ENCODE results near the gene COX18.
A peak's percentile ranks its signal among the peaks of the same experiment; 100 is the strongest.

Gene COX18

GRCh38 chr4:73053076-73053475 is 16.4 kb downstream of the COX18 start:
- DNase-seq (ENCODE audit: low spot score): no peak

GRCh38 chr4:73051625-73052024 is 17.9 kb downstream of the COX18 start:
- no peak for DNase-seq (ENCODE audit: low spot score)

- DNase-seq (ENCODE audit: low spot score): no peak
Observed at GRCh38 chr4:73045879-73046278, 23.6 kb downstream of the COX18 start.

GRCh38 chr4:73037057-73037456 is 32.5 kb downstream of the COX18 start:
- no peak for DNase-seq (ENCODE audit: low spot score)

GRCh38 chr4:73036123-73036522 is 33.4 kb downstream of the COX18 start:
- DNase-seq (ENCODE audit: low spot score): no peak

GRCh38 chr4:73034896-73035295 is 34.6 kb downstream of the COX18 start:
- no peak for DNase-seq (ENCODE audit: low spot score)

GRCh38 chr4:73028621-73029020 is 40.9 kb downstream of the COX18 start:
- no peak for DNase-seq (ENCODE audit: low spot score)

GRCh38 chr4:73021634-73022033 is 47.9 kb downstream of the COX18 start:
- DNase-seq (ENCODE audit: low spot score): peak; percentile 17

GRCh38 chr4:73019462-73020047 is 50.0 kb downstream of the COX18 start:
- peak; percentile 55 for DNase-seq (ENCODE audit: low spot score)

- DNase-seq (ENCODE audit: low spot score): no peak
Observed at GRCh38 chr4:73018595-73018994, 50.9 kb downstream of the COX18 start.

GRCh38 chr4:73013310-73013709 is 56.2 kb downstream of the COX18 start:
- DNase-seq (ENCODE audit: low spot score): no peak

- DNase-seq (ENCODE audit: low spot score): no peak
Observed at GRCh38 chr4:73012673-73013072, 56.8 kb downstream of the COX18 start.

GRCh38 chr4:73011629-73011985 is 57.9 kb downstream of the COX18 start:
- DNase-seq (ENCODE audit: low spot score): no peak

- DNase-seq (ENCODE audit: low spot score): no peak
Observed at GRCh38 chr4:73010789-73011628, 58.5 kb downstream of the COX18 start.

- DNase-seq (ENCODE audit: low spot score): no peak
Observed at GRCh38 chr4:73007526-73008100, 61.9 kb downstream of the COX18 start.

- no peak for DNase-seq (ENCODE audit: low spot score)
Observed at GRCh38 chr4:73006286-73006990, 63.1 kb downstream of the COX18 start.

- no peak for DNase-seq (ENCODE audit: low spot score)
Observed at GRCh38 chr4:73005514-73005913, 64.0 kb downstream of the COX18 start.
